Measurements from ENCODE around the gene TAF3. TPM values are rescaled to one million over a fixed set of nuclear protein-coding genes. Genes with fewer than 3 reads are reported as not detected.

Gene TAF3
- total and polyA plus RNA-seq, 2 experiments from 2014 or later, result 3.9 to 7.7 TPM

DNA sequence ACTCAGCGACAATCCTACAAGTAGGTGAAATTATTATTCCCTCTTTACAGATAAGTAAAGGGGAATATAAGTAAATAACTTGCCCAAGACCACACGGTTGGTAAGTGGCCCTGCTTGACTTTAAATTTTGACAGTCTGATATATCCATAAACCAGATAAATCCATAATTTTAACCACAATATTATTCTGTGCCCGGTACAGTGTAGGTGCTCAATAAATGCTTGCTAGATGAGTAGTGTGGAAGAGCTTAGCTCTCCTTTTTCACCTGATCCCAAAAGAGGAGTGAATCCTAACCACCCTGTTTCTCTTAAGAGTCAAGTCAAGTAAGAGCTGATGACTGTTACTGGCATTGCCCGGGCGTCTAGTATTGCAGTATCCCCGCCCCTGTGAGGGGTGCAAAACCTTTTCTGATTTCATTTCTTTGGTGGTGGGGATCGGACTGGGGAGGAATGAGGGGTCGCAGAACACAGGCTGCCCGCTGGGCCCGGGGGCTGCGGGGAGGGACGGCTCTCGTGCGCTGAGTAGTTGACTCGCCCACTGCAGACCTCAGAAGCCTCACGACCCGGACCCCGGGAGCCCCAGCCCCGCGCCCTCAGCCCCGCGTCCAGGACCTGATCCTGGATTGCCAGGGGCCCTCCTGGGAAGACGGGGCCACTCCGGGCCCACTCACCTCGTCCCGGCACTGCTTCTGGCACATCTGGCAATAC, 31.0 kb upstream of the TAF3 start:
- Histone ChIP-seq H3K4me1 (ENCODE audit: low read depth) (peaks cover 18% of the 10 kb centered on the region), H3K27ac (peak overlapping the region; percentile 77), H3K27me3 (no peaks in the 10 kb centered on the region), H3K9me3 (ENCODE audit: low read depth) (no peaks in the 10 kb centered on the region), H3K36me3 (no peaks in the 10 kb centered on the region), H3K4me3 (peak overlapping the region; percentile 58)
- TF ChIP-seq, protein P1, sequence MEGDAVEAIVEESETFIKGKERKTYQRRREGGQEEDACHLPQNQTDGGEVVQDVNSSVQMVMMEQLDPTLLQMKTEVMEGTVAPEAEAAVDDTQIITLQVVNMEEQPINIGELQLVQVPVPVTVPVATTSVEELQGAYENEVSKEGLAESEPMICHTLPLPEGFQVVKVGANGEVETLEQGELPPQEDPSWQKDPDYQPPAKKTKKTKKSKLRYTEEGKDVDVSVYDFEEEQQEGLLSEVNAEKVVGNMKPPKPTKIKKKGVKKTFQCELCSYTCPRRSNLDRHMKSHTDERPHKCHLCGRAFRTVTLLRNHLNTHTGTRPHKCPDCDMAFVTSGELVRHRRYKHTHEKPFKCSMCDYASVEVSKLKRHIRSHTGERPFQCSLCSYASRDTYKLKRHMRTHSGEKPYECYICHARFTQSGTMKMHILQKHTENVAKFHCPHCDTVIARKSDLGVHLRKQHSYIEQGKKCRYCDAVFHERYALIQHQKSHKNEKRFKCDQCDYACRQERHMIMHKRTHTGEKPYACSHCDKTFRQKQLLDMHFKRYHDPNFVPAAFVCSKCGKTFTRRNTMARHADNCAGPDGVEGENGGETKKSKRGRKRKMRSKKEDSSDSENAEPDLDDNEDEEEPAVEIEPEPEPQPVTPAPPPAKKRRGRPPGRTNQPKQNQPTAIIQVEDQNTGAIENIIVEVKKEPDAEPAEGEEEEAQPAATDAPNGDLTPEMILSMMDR (IDR thresholded peaks at IDR 0.05; ENCODE audit: low read depth, low read length), result no peak
- DNase-seq (ENCODE audit: low read depth in 1 of 2, low spot score in 1 of 2), result peak in 1 of 2 donors; percentile 11

DNA sequence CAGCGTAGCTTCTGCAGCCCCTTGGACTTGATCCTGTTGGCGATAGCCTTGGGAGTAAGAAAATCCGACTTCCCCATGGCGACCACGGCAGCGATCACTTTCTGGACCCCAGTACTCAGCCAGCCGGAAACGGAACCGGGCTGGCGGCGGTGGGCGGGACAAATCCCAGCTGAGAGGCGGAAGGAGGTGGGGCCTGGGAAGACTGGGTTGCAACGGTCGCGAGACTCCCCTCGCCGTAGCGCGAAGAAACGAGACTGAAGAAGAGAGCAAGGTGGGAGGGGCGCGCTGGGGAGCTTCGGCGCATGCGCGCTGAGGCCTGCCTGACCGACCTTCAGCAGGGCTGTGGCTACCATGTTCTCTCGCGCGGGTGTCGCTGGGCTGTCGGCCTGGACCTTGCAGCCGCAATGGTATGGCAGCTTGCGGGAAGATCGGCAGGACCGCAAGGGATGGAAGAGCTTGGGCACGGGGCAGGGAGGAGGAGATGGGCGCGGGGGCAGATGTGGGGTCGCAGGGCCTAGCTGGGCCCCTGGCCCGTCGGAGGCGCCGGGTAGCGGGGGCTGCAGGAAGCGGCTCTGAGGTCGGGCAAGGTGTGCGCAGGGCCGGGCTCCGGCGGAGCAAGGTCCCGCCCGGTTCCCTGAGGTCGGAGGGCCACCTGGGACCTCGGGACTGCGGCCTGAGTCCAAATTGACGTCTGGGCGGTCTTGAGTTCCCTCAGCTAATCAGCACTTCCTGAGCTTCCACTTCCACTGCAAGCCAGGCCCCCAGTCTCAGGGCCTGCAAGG, 30.3 kb upstream of the TAF3 start, which contains the start of the genes ATP5F1C and KIN:
TSS of gene ATP5F1C (plus strand) at position 321 of the 782 bp plus-strand sequence. CDS start at position 352, 31 bp downstream.
TSS of gene KIN (minus strand) at position 137 of the 782 bp plus-strand sequence. CDS start at position 77, 60 bp downstream.
- peak within 1 kb of the TSS; percentile 88 for H3K27ac ChIP-seq
- H3K4me3 ChIP-seq, result peak within 1 kb of the TSS; percentile 58
- TF ChIP-seq, protein P1 (IDR thresholded peaks at IDR 0.05; ENCODE audit: low read depth, low read length), result no peak
- no peaks in the 10 kb centered on the region for H3K36me3 ChIP-seq
- peaks cover 18% of the 10 kb centered on the region for H3K4me1 ChIP-seq (ENCODE audit: low read depth)
- H3K9me3 ChIP-seq (ENCODE audit: low read depth), result no peaks in the 10 kb centered on the region
- no peaks in the 10 kb centered on the region for H3K27me3 ChIP-seq
- DNase-seq (ENCODE audit: low read depth in 1 of 2, low spot score in 1 of 2), result peak; percentile 98

DNA sequence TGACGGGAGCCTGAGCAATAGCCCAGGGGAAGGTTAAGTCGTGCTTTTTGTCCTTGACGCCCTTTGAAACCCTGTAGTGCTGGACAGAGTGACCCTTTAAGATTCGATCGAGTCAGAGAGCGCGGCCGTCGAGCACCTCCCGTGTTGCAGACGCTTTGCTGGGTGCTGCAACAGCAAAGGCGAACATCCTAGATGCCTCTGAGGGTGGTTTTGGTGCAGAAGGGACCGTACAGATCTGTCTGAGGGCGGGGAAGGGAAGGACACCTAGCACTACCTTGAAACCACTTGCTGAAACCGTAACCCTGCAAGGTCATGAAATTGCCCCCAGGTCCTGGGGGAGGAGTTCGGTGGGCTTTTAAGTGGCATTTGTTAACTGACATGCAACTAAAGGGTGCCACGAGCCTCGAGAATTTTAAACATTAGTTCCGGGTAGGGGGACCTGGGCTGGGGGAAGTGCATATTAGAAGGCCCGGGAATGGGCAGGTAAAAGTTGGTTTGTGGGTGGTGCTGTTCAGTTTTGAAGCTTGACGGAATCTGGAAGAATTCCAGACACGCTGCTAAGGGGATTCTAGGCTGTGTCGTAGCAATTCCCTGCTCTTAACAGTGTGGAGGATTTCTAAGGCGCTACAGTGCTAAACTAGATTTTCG, 29.5 kb upstream of the TAF3 start:
- Histone ChIP-seq H3K4me3 (peak overlapping the region; percentile 58), H3K27ac (peak overlapping the region; percentile 88), H3K27me3 (no peaks in the 10 kb centered on the region), H3K4me1 (ENCODE audit: low read depth) (peaks cover 18% of the 10 kb centered on the region), H3K9me3 (ENCODE audit: low read depth) (no peaks in the 10 kb centered on the region), H3K36me3 (no peaks in the 10 kb centered on the region)
- TF ChIP-seq, protein P1 (IDR thresholded peaks at IDR 0.05; ENCODE audit: low read depth, low read length), result no peak
- peak; percentile 49 to 52 for DNase-seq (ENCODE audit: low read depth in 1 of 2, low spot score in 1 of 2)

DNA sequence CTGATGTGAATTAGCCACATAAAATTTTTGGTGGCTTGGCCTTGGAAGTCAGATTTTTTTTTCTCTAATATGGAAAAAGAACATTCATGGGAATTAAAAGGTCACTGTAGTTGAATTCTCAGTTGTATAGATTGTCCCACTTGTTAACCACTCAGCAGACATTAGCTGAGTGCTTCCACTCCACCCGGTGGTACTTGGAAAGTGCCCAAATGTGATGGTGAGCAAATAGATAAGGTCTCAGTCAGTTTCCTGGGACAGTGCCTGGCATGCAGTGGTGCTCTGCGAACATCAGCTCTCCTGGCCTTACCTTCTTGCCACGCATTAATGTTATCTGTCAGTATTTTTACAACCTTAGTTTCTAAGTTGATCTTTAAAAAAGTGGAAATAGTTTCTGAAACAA, 28.9 kb upstream of the TAF3 start:
- Histone ChIP-seq H3K27me3 (no peaks in the 10 kb centered on the region), H3K27ac (peak overlapping the region; percentile 88), H3K4me1 (ENCODE audit: low read depth) (peaks cover 18% of the 10 kb centered on the region), H3K9me3 (ENCODE audit: low read depth) (no peaks in the 10 kb centered on the region), H3K36me3 (no peaks in the 10 kb centered on the region), H3K4me3 (peak overlapping the region; percentile 58)
- DNase-seq (ENCODE audit: low read depth in 1 of 2, low spot score in 1 of 2), result peak; percentile 41 to 42
- TF ChIP-seq, protein P1 (IDR thresholded peaks at IDR 0.05; ENCODE audit: low read depth, low read length), result no peak

DNA sequence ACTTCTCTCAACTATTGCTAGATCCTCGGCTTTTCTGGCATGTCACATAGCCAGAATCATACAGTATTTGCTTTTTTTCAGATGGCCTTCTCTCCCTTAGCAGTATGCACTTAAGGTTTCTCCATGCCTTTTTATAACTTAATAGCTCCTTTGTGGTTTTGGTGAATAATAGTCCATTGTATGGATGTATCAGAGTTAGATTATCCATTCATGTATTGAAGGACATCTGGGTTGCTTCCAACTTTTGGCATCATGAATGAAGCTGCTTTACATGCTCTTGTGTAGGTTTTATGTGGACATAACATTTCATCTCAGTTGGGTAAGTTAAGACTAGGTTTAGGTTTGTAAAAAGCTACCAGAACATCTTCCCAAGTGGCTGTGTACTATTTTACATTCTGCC, 25.8 kb upstream of the TAF3 start:
- no peaks in the 10 kb centered on the region for H3K27me3 ChIP-seq
- no peak overlapping the region for H3K4me3 ChIP-seq
- no peaks in the 10 kb centered on the region for H3K9me3 ChIP-seq (ENCODE audit: low read depth)
- peaks cover 22% of the 10 kb centered on the region for H3K4me1 ChIP-seq (ENCODE audit: low read depth)
- TF ChIP-seq, protein P1 (IDR thresholded peaks at IDR 0.05; ENCODE audit: low read depth, low read length), result no peak
- no peak overlapping the region for H3K27ac ChIP-seq
- DNase-seq (ENCODE audit: low read depth in 1 of 2, low spot score in 1 of 2), result peak in 1 of 2 donors; percentile 16
- H3K36me3 ChIP-seq, result peaks cover 6% of the 10 kb centered on the region

All from cardiac muscle cell (in vitro differentiated cells and primary cell).